SK-N-SH (cell line): ENCODE measurements around the gene CTF1. TPM values are rescaled to one million over a fixed set of nuclear protein-coding genes. Genes with fewer than 3 reads are reported as not detected.

Source experiments
- CTCF ChIA-PET: fragments of 300-600, 350-600 bp; formaldehyde crosslinking; extraction: SDS; loops from one replicate; lab custom pipeline; 2021; lab: Yijun Ruan, JAX
- POLR2A ChIA-PET: fragments of 350-600 bp; sonication (Branson Sonifier 250); formaldehyde crosslinking; extraction: SDS; loops from one replicate; lab custom pipeline; 2020; ENCODE audit warnings: antibody characterized with exemption, inconsistent platforms; lab: Yijun Ruan, JAX
- DNase-seq: peaks from one replicate; pipeline ENCODE4 v3.0.0; 2012
- H2AFZ ChIP-seq: fragments of 200-600 bp; sonication (generic); 2 replicates; pipeline ENCODE4 v1.8.1; 2016; ENCODE audit warnings: antibody characterized with exemption, mild to moderate bottlenecking, low read depth
- H3F3A ChIP-seq: fragments of 200-600 bp; sonication (generic); replicated peaks from 2 replicates; pipeline ENCODE3; 2016; ENCODE audit warnings: antibody characterized with exemption, mild to moderate bottlenecking; ENCODE audit not compliant: insufficient read depth
- H3K27ac ChIP-seq, 2 experiments: fragments of 200-500 bp in 1 of 2; fragments of 200-600 bp in 1 of 2; sonication (Bioruptor generic) in 1 of 2; sonication (generic), shearing (Covaris generic) in 1 of 2; 2 replicates each; pipeline versions ENCODE4 v1.5.1 to v1.6.1; 2014 to 2016; ENCODE audit warnings: low read depth in 2 of 2, inconsistent platforms in 1 of 2, low read length in 1 of 2, mild to moderate bottlenecking in 1 of 2, mixed read lengths in 1 of 2
- H3K27me3 ChIP-seq: fragments of 200-600 bp; sonication (generic), shearing (Covaris generic); 2 replicates; pipeline ENCODE4 v1.6.1; 2016; ENCODE audit warnings: mixed run types; ENCODE audit not compliant: insufficient read depth
- H3K36me3 ChIP-seq, 2 experiments: fragments of 200-500 bp in 1 of 2; fragments of 200-600 bp in 1 of 2; sonication (Bioruptor generic) in 1 of 2; sonication (generic) in 1 of 2; replicated peaks in 1 of 2; 2 replicates each; pipeline versions ENCODE3 to v1.5.1; 2014 to 2016; ENCODE audit warnings: low read length in 1 of 2, mild to moderate bottlenecking in 1 of 2; ENCODE audit not compliant: insufficient read depth in 2 of 2, control insufficient read depth in 1 of 2
- H3K4me1 ChIP-seq, 2 experiments: fragments of 200-500 bp in 1 of 2; fragments of 200-600 bp in 1 of 2; sonication (Bioruptor generic) in 1 of 2; sonication (generic), shearing (Covaris generic) in 1 of 2; 2 replicates each; pipeline versions ENCODE4 v1.5.1 to v1.6.1; 2014 to 2016; ENCODE audit warnings: low read depth in 1 of 2, low read length in 1 of 2, mixed run types in 1 of 2; ENCODE audit not compliant: insufficient read depth in 2 of 2, control insufficient read depth in 1 of 2
- H3K4me2 ChIP-seq: fragments of 200-600 bp; sonication (generic), shearing (Covaris generic); 2 replicates; pipeline ENCODE4 v1.6.1; 2017; ENCODE audit warnings: mixed run types
- H3K4me3 ChIP-seq, 2 experiments: fragments of 200-500 bp in 1 of 2; fragments of 200-600 bp in 1 of 2; sonication (Bioruptor generic) in 1 of 2; sonication (generic), shearing (Covaris generic) in 1 of 2; 2 replicates each; pipeline versions ENCODE4 v1.5.1 to v1.8.1; 2014 to 2016; ENCODE audit warnings: low read depth in 2 of 2, inconsistent platforms in 1 of 2, low read length in 1 of 2, mild to moderate bottlenecking in 1 of 2, mixed read lengths in 1 of 2, moderate library complexity in 1 of 2
- H3K79me2 ChIP-seq: fragments of 200-600 bp; sonication (generic); 2 replicates; pipeline ENCODE4 v1.8.1; 2017; ENCODE audit warnings: mild to moderate bottlenecking; ENCODE audit not compliant: insufficient read depth
- H3K9ac ChIP-seq: fragments of 200-600 bp; sonication (generic); 2 replicates; pipeline ENCODE4 v1.6.1; 2017; ENCODE audit warnings: mixed run types
- H3K9me2 ChIP-seq: fragments of 200-600 bp; sonication (generic); 2 replicates; pipeline ENCODE4 v1.6.1; 2017; ENCODE audit warnings: mixed run types
- H3K9me3 ChIP-seq: fragments of 200-600 bp; sonication (generic); 2 replicates; pipeline ENCODE4 v1.6.1; 2017; ENCODE audit warnings: mixed run types, mild to moderate bottlenecking, moderate library complexity
- H4K20me1 ChIP-seq: fragments of 200-600 bp; sonication (generic); 2 replicates; pipeline ENCODE4 v1.6.1; 2017; ENCODE audit warnings: mild to moderate bottlenecking, mixed run types; ENCODE audit not compliant: insufficient read depth
- CHD2 ChIP-seq: fragments of 150-350 bp; IDR thresholded peaks from 2 replicates; pipeline ENCODE4 v1.6.1; 2018; ENCODE audit warnings: low read length; ENCODE audit not compliant: partially characterized antibody
- EZH2phosphoT487 ChIP-seq: fragments of 200-600 bp; sonication (generic); IDR thresholded peaks from 2 replicates; pipeline ENCODE4 v1.6.1; 2017; ENCODE audit warnings: low read depth, mixed run types, mild to moderate bottlenecking, antibody characterized with exemption, moderate library complexity, borderline replicate concordance
- FOSL2 ChIP-seq: IDR thresholded peaks from 2 replicates; pipeline ENCODE4 v1.4.0; 2012; ENCODE audit warnings: low read depth, mild to moderate bottlenecking, moderate library complexity, borderline replicate concordance
- GABPA ChIP-seq: IDR thresholded peaks from 2 replicates; pipeline ENCODE4 v1.4.0; 2012; ENCODE audit warnings: low read depth, mild to moderate bottlenecking
- GATA2 ChIP-seq: sonication (generic); formaldehyde crosslinking; IDR thresholded peaks from 2 replicates; pipeline ENCODE4 v1.5.0; 2020; ENCODE audit warnings: mild to moderate bottlenecking, missing genetic modification reagents
- IRF3 ChIP-seq: fragments of 150-350 bp; IDR thresholded peaks from 2 replicates; pipeline ENCODE4 v1.6.1; 2016; ENCODE audit warnings: mild to moderate bottlenecking, low read depth, low read length
- JUND ChIP-seq: IDR thresholded peaks from 2 replicates; pipeline ENCODE4 v1.4.0; 2012
- MAX ChIP-seq: IDR thresholded peaks from 2 replicates; pipeline ENCODE4 v1.4.0; 2012; ENCODE audit warnings: low read depth
- MEF2A ChIP-seq: IDR thresholded peaks from 2 replicates; pipeline ENCODE4 v1.4.0; 2012; ENCODE audit warnings: low read depth, borderline replicate concordance
- NFIC ChIP-seq: IDR thresholded peaks from 2 replicates; pipeline ENCODE4 v1.4.0; 2012; ENCODE audit warnings: borderline replicate concordance
- NRF1 ChIP-seq: IDR thresholded peaks from 2 replicates; pipeline ENCODE4 v1.6.1; 2012; ENCODE audit warnings: low read depth, mild to moderate bottlenecking, low read length
- PBX3 ChIP-seq: IDR thresholded peaks from 2 replicates; pipeline ENCODE4; 2012
- POLR2AphosphoS5 ChIP-seq: IDR thresholded peaks from 2 replicates; pipeline ENCODE4 v1.6.1; 2012; ENCODE audit warnings: low read depth, low read length
- RFX5 ChIP-seq: IDR thresholded peaks from 2 replicates; pipeline ENCODE4 v1.6.1; 2012; ENCODE audit warnings: mild to moderate bottlenecking, improper control_type of control experiment, low read length
- TCF12 ChIP-seq: IDR thresholded peaks from 2 replicates; pipeline ENCODE4 v1.4.0; 2012
- USF1 ChIP-seq: IDR thresholded peaks from 2 replicates; pipeline ENCODE4 v1.4.0; 2012; ENCODE audit warnings: low read depth, borderline replicate concordance
- ZBTB33 ChIP-seq: IDR thresholded peaks from 2 replicates; pipeline ENCODE4 v1.4.0; 2012; ENCODE audit warnings: low read depth, borderline replicate concordance
- WGBS: methylation state at CpG from one replicate; pipeline ENCODE4 v1.1.6; 2017; ENCODE audit warnings: low lambda C conversion rate; 5-methylcytosine and 5-hydroxymethylcytosine counted together
- polyA plus RNA-seq, 3 experiments: library from polyadenylated mRNA; depleted of rRNA; stranded (reverse); fragments of >200 nt; gene quantifications; 2 replicates each; pipeline ENCODE4 v1.2.3, GENCODE V29; 2012

The CTF1 gene
- polyA plus RNA-seq, 1 of the 3 experiments (the other 2 are of a cell fraction): 45.7 TPM

GRCh38 chr16:30874244-30874820 is 22.1 kb upstream of the CTF1 start:
- TF ChIP-seq POLR2AphosphoS5 (no peak), RFX5 (no peak), IRF3 (no peak), NFIC (no peak), MEF2A (no peak), CHD2 (no peak), USF1 (no peak)
- H3K36me3 ChIP-seq: peaks cover 7 to 9% of the 10 kb centered on the region in 2 experiments
- no peaks in the 10 kb centered on the region for H3K9me3 ChIP-seq
- 0 out of 2 replicates have a peak overlapping the region, but pooled peaks have one; percentile 82 for H2AFZ ChIP-seq
- peaks cover 44% of the 10 kb centered on the region for H3K79me2 ChIP-seq
- H3K9me2 ChIP-seq: no peaks in the 10 kb centered on the region
- H3K27me3 ChIP-seq: no peaks in the 10 kb centered on the region
- DNase-seq: no peak
- WGBS: 37% methylated on average over 21 of the region's 23 CpGs
- H3K27ac ChIP-seq: peak overlapping the region; percentile 83 to 92
- peak overlapping the region; percentile 75 to 94 for H3K4me3 ChIP-seq
- H4K20me1 ChIP-seq: no peaks in the 10 kb centered on the region
- peaks cover 2% of the 10 kb centered on the region for H3F3A ChIP-seq
- ChIA-PET CTCF (interaction anchor here (1.1 to 2.7 kb wide), 10 partner anchors 18 to 87 kb away, joined by 3 to 14 read pairs (median 4); partner anchors contain the start of genes CTF1 and ZNF629), POLR2A (interaction anchor here (0.8 to 2.1 kb wide), 14 partner anchors 17 to 127 kb away, joined by 3 to 30 read pairs (median 4); partner anchors contain the start of genes FBXL19, PHKG2 and ZNF629)
- H3K4me2 ChIP-seq: peak overlapping the region; percentile 91
- H3K4me1 ChIP-seq: peaks cover 6 to 7% of the 10 kb centered on the region in 2 experiments; a peak in 2 of 4 replicates
- H3K9ac ChIP-seq: peak overlapping the region; percentile 92

- Histone ChIP-seq H3F3A (peaks cover 2% of the 10 kb centered on the region), H4K20me1 (no peaks in the 10 kb centered on the region), H3K9ac (peak overlapping the region; percentile 92), H2AFZ (peak overlapping the region; percentile 91), H3K4me2 (peak overlapping the region; percentile 91), H3K27me3 (no peaks in the 10 kb centered on the region), H3K9me2 (no peaks in the 10 kb centered on the region), H3K79me2 (peaks cover 47% of the 10 kb centered on the region), H3K4me1 (peaks cover 6 to 7% of the 10 kb centered on the region in 2 experiments; a peak in 2 of 4 replicates), H3K27ac (peak overlapping the region; percentile 83 to 92), H3K4me3 (peak overlapping the region; percentile 75 to 94), H3K36me3 (peaks cover 7 to 14% of the 10 kb centered on the region in 2 experiments), H3K9me3 (no peaks in the 10 kb centered on the region)
- peak; percentile 93 for DNase-seq
- 0% methylated on average over 11 of the region's 85 CpGs for WGBS
- POLR2A ChIA-PET: interaction anchor here (0.8 to 2.1 kb wide), 17 partner anchors 14 to 127 kb away, joined by 3 to 30 read pairs (median 4); partner anchors contain the start of genes FBXL19, PHKG2 and ZNF629
- CTCF ChIA-PET: interaction anchor here (1.2 to 2.7 kb wide), 11 partner anchors 17 to 88 kb away, joined by 3 to 14 read pairs (median 4); partner anchors contain the start of genes BCL7C, CTF1 and ZNF629
- TF ChIP-seq EZH2phosphoT487 (no peak), POLR2AphosphoS5 (peak; percentile 93; the same call in 1 of the 2 replicates), PBX3 (peak; percentile 23; the same call in 1 of the 2 replicates), FOSL2 (no peak), NRF1 (peak; percentile 60), GABPA (peak; percentile 87), MAX (peak; percentile 97), ZBTB33 (peak; percentile 62; the same call in 1 of the 2 replicates), TCF12 (no peak), RFX5 (no peak), JUND (no peak), GATA2 (CRISPR knock-in tag) (peak; percentile 36)
These were observed 21.3 kb upstream of the CTF1 start for GRCh38 chr16:30874821-30875717.
